HG03439 (cell line): ENCODE measurements around the gene ATXN7L2.

Experiments used
- ATAC-seq: cut with Tn5 transposase; IDR thresholded peaks from one replicate; pipeline ENCODE4 v1.9.1; 2021; ENCODE audit warnings: mild to moderate bottlenecking, moderate library complexity; ENCODE audit not compliant: unreplicated experiment

The ATXN7L2 gene

DNA sequence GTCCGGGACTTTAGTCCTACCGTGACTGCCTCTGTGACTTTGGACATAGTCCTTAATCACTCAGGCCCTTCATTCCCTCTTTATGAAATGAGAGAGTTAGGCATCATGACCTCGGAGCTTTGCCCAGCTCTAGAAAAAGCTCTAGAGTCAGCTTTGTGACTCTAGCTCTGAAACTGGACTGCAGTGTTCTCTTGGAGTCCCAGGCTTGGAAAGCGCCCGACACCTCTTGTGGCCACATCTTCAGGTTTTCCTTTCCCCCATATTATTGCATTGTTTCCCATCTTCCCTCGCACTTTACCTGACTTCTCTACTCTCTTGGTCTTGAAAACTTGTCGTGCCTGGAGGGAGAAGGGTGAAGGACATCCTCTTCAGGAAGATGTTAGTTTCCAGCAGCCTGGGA lies 38.3 kb downstream of the ATXN7L2 start:
- ATAC-seq: no peak

DNA sequence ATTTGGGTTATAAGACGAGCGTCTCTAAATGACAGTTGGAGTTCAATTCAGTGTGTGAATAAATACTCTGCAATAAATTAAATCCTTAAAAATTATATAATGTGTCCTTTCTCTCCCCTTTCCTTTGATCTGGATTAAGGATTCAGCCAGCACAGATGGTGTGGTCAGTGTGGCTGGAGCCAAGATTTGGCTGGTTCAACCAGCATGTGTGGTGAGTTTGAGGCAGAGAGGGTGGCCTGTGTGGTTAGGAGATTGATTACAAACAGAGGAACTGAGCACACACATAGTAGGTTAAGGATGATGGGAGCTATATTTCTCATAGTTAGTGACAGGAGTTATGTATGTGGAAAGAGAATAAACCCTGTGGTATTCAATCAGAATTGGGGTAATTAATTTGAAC lies 40.0 kb downstream of the ATXN7L2 start:
- ATAC-seq: no peak

DNA sequence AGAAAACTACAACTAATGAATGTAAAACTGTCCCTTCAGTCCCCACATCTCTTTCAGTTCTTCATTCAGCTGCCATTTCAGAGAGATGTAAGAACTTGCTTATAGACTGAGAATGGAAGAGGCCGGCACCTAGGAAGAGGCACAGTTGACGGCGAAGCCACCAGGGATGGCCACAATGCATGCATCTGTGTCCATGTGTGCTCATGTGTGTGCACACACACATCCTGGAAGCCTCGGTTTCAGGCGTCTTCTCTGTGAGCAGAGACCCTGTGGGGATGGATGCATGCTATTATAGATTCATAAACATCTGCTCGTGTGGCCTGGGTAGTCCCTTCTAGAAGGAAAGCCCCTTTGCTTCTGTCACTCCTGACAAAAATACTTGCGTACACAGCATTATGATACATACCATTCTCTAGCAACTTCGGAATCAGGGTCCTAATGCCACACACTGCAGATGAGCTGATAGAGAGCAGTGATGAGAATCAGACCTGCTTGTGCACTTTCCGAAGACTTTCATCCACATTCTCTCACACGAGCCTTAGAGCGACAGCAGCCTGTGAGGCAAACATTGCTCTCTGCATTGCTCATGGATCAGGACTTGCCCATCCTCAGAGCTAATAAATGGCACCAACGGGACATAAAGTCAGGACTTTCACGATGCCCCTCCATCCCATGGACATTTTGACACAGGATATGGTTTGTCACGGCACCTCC lies 43.5 kb downstream of the ATXN7L2 start:
- ATAC-seq: peak; percentile 46

DNA sequence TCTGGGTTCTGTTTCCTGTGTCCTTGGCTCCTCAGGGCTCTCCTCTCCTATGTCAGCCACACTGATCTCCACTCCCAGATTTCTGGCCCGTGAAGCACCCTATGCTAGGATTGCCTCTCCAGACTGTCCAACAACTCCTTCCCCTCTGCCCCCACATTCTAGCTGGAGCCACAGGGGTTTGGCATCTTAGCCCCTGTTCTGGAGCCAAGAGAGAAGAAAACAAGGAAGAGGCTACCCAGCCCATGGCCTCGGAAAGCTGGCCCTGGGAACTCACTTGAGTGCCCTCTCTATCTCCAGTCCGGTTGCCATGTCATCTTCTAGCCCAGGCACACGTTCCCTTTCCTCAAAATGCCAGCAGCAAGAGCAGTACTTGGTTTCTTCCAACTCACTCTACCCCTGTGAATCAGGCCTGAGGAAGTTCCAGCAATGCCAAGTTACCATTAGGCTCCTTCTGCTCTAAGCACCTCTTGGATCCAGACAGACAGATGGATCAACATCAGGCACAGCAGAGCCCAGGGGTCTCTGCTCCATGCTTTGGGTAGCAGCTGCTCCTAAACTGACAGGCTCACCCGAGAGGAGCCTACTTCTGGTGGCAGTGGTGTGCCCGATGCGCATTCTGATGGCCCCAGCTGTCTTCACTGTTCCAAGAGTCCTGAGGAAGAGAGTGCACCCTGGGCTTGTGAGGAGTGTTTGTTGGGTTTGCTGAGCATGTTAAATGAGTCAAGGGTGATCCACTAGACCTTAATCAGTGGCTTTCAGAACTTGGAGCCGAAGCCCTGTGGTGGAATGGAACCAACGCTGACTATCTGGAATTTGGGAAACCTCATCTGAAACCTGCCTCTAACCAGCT lies 44.4 kb downstream of the ATXN7L2 start:
- no peak for ATAC-seq

DNA sequence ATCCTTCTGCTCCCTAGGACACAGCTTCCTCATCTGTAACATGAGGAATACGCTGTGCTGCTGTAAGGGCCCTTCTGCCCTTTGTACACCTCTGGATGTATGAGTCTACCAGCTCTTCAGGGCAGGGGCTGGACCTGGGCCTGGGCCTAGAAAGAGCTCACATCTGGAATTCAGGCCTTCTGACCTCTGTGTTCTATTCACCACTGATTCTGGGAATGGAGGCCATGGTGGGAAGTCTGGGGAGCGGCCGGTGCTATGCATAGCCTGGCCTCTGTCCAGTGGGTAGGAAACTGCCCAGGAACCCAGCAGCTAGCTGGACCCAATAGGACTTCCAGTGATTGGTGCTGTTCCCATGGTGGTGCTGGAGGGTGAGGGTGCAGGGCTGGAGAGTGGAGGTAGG lies 45.0 kb downstream of the ATXN7L2 start:
- no peak for ATAC-seq

DNA sequence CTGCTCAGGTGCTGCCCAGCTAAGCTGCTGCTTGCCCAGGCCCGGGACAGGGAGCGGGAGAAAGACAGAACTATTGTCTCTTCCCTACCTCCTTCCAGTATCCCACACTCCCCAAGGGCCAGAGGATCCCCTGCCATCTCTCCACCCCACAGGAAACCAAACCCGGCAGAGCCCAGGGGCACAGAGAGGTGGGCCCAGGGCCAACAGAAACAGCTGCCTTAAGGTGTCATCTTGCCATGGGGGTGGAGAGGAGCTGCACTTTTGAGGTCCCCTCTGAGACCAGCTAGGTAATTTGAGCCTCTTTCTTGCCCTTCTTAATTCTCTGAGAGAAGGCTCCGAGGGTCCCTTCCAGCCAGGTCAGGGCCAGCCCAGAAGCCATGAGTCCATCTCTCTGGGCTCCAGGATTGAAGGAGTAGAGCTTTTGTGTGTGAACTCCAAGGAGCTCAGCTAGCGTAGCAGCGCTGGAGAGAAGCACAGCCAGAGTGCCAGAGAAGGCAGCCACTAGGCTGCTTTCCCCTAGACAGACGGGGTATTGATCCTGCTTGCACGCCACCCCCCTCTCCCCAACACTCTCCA lies 46.3 kb downstream of the ATXN7L2 start:
- ATAC-seq: no peak

DNA sequence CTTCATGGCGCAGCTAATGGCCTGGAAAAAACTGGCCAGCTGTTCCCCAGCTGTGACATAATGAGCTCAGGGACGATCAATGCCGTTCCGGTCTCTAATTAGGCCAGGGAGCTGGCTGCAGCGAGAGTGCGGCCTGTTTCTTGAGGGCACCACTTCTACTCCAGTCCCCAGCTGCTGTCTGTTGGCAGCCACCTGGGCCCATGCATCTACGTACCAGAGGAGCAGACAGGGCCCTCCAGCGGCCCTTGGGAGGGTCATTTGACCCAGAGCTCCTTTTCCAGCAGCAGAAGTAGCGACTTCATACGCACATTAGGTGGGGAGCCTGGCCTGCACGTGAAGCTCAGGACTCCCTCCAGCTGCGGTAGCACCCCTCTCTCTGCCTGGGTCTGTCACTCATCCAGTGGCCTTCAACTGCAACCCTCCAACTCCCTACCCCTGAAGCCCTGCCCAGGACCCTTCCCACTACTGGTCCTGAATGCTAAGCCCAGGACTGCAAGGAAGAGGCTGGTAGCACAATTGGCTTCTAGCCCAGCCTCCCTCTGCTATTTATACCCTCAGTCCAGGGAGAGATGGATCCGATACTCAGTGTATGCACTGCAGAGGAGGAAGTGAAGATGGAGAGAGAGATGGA lies 46.9 kb downstream of the ATXN7L2 start:
- no peak for ATAC-seq

DNA sequence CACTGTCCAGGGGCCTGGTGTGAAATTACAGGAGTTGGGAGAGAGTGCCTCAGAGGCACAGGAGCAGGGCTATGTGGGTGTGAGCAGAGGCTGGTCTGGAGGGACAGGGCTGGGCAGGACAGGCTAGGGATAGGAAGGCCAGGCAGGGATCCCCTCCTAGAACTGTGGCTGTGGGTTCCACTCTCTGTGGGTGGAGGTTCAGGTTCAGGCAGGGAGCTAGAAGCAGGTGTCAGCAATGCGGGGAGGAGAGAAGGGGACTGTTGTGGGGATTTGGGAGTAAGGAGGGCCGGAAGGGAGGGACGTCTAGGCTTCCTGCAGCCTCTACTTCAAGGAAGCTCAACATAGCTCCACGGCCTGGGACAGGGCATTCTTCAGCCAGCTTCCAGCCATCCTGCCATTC lies 47.7 kb downstream of the ATXN7L2 start:
- no peak for ATAC-seq

DNA sequence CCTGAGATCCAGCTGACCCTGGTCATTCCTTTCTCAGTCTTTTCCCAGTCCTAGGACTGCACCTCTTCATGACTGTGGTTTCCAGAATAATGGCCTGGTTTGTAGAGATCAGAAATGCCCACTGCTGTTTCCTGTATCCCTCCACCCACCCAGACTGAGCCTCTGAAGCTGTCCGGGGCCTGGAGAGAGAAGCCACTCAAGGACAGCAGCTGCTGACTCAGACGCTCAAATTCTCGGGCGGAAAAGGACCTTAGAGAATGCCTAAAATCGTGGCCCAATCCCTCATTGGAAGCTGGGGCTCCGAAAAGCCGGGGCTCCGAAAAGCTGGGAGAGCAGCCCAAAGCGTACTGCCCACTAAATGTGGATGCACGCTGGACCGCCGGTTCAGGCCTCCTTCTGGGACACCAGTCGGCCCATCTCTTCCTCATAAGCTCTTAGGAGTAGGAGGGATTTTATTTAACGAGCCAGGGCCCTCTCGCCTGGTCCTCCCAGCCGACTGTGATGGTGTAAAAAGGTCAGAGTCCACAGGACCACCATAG lies 48.2 kb downstream of the ATXN7L2 start:
- ATAC-seq: no peak

DNA sequence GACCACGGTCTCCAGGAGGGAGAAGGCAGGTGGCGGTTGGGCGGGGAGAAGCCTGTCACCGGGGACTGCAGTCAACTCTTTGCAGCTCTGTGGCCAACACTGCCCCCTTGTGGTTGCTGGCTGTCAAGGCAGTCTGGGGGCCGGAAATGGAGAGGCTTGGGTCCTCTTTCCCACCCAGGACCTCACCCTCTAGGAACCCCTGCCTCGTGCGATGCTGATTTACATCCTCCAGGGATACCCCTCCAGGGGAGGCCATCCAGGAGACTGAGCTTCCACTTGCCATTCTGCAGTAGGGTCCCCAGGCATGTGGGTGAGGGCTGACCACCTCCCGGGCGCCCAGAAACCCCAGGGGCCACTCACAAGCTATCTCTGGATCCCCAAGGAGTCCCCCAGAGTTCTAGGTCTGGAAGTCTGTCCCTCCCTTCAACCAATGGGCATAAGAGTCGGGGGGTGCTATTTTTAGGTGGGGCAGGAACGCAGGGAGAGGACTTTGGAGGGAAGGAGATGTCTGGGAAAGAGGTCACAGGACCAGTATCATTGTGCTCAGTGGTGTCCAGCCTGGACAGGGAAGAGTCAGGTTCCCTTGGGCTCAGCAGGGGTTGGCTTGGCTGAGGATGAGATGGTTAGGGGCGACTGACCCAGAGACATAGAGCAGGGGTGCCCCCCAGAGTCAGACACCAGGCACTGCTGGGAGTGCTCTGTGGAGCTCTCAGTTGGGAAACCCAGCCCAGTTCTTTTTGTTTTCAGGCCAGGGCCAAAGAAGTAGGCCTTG lies 48.8 kb downstream of the ATXN7L2 start:
- ATAC-seq: peak; percentile 60

DNA sequence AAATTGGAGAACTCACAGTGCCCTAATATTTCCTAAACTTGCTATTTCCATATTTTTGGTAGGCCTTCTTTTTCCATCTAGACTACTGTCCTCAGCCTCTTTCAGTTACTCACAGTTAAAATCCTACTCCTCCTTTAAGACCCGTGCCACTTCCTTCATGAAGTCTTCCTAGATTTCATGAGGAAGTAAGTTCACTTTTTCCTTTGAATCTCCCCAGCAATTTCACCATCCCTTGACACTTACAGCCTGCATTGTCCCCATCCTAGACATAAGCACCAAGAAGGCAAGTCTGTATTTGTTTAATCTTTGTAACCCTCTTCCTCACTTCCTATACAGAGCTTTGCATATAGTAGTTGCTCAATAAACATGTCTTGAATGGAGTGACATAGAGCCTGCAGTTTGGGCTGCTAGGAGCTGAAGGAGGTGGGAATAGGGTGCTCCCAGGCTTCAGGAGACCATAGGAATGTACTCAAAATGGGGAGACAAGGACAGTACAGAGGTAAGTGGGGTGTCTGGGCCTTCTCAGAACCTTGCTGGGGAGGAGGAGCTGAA lies 50.7 kb downstream of the ATXN7L2 start:
- no peak for ATAC-seq

DNA sequence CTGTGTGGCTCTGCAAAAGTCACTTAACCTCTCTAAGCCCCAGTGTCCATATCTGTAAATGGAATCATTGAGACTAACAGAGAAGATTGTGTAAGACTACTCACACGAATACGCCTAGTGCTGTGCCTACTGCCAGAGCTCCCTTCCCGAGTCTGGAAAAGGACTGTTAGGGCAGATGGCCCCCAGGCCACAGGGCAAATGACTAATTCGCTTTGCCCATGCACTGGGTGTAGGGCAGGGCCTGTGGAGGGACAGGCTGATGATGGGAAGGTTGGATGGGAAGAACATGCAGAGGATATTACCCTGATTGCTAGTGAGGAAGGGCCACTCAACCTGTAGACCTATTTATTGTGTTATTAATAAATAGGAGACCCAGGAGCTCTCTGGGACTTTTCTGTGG lies 51.8 kb downstream of the ATXN7L2 start:
- ATAC-seq: no peak

DNA sequence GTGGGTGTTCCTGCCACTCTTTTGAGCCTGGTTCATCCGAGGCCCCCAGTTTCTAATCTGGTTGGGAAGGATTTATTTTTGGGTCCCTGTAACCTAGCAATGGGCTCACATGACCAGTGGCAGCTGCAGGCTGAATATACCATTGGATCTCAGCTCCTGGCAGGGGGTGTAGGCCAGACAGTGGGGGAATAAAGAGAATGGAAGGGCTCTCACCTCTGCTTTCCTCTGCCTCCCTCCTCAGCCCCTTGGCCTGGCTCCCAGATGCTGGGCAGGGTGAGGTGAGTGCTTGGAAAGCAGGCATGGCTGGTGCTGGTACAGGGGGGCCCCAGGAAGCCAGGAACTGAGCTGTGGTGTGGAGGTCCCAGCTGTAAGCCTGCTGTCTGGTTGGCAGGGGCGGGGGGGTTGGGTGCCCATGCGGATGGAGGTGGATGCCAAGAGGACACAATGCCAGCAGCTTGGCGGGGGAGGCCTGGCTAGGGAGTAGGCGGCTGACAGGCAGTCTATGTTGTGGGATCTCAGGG lies 52.3 kb downstream of the ATXN7L2 start:
- ATAC-seq: no peak

DNA sequence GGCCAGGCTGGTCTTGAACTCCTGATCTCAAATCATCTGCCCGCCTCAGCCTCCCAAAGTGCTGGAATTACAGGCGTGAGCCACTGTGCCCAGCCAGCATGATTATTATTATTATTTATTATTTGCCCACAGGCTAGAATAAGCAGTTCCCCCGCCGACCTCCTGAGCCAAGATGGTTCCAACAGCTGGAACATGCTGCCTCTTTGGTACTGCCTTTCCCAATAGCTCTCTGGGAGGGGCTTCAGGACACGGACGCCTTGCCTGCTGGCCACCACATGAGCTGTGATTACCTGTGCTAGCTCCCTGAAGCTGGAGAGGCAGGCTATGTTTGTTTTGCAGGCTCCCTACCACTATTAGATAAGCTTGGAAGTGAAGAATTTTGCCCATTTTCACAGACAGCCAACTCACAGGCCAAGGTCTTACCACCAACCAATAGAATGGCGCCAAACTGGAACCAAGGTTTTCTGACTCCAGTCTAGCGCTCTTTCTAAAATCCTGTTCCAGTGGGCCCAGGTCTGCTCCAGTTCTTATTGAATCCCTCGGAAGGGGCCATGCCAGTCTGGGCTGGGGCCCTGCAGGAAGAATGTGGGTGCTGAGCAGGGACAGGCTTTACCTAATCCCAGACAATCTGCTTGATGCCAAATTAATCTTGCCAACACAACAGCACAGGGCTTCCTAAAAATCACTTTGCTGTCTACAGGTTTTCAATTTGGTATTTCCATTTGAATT lies 53.9 kb downstream of the ATXN7L2 start:
- no peak for ATAC-seq

DNA sequence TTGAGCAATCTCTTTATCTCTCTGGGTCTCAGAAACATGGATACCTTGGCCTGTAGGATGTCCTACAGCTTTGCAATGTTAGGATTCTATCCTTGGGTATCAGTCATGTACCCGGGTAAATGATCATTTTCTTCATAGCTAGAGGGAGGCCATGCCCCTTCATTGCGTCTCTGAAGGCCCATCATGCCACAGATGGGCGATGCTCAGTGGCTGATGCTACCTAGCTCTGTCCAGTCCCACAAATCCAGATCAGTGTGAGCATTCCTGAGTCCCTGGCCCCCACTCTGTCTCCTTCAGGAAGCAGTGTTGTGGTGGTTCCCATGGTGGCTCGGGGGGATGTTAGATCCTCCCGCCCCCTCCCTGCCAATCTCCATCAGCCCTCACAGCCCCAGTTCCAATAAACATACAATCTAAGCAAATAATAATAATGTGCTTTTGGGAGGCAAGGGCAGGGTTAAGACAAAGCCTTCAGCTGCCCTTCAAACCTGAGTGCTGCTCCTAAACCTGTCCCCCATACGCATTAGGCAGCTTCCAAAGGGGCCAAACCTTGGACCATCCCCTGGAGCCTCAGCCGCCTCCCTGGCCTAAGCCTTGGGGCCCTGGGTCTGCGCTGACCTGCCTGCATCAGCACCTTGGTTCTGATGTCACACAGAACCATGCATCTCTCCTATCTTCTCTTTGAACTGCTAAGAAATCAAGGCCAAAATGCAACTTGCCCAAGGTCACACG lies 55.3 kb downstream of the ATXN7L2 start:
- ATAC-seq: no peak

DNA sequence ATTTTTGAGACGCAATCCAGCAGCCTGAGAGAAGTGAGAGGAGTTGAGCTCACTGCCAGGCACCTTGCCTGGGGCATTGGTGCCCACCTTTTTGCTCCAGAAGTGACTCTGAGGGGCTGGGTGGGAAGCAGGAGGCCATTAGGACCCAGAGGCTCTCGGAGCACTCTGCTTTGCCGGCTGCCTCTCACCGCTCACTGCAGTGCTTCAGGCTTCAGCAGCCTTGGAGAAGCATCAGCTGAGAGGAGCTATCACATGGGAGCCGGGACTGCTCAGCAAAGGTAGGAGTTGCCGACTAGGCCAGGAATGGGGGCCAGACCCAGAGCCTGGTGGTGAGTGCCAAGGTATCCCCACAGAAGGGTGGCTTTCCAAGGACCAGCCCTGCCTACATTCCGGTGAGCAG lies 56.0 kb downstream of the ATXN7L2 start, which contains the start of gene GPR61:
TSS of gene GPR61 (plus strand) at position 197 of the 400 bp plus-strand sequence. CDS start 3,151 bp downstream, outside the sequence.
- no peak for ATAC-seq

DNA sequence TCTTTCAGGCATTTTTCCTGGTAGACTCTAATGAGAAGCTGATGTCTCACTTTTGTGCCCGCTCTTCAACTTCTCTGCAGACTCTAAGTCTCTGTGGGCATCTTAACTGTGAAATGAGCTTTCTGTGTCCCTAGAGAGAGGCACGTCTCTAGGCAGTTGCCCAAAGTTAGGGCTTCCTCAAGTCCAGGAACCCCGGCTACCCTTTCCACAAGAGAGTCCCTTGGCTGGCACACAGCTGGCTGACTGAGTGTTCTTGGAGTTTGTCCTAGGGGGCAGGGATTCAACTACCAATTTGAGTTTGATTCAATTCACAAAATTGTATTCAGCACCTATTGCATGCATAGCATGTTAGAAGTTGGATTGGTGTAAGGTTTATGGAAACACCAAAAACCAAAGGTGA lies 57.4 kb downstream of the ATXN7L2 start:
- ATAC-seq: no peak
